ENCODE measurements around the gene PMEPA1. TPM values are rescaled to one million over a fixed set of nuclear protein-coding genes. Genes with fewer than 3 reads are reported as not detected.

The PMEPA1 gene
- total and polyA plus RNA-seq, 4 donors = 0.61 to 1.5 (median 1.1) TPM

- Histone ChIP-seq H3K36me3 (ENCODE audit: control insufficient read depth in 4 of 4, insufficient read depth in 3 of 4, low read depth in 1 of 4, low read length in 3 of 4) (no peaks in the 10 kb centered on the region), H3K27ac (ENCODE audit: low read depth in 1 of 2, low read length in 2 of 2) (no peak overlapping the region), H3K9me3 (ENCODE audit: control insufficient read depth in 4 of 4, low read length in 3 of 4) (no peaks in the 10 kb centered on the region), H3K27me3 (ENCODE audit: control insufficient read depth in 4 of 4, insufficient read depth in 4 of 4, low read length in 3 of 4) (peaks cover 0 to 3% (median 0%) of the 10 kb centered on the region in 4 donors), H3K4me1 (ENCODE audit: control insufficient read depth in 4 of 4, insufficient read depth in 4 of 4, low read length in 3 of 4) (no peaks in the 10 kb centered on the region), H3K9ac (ENCODE audit: low read depth in 1 of 2, low read length in 2 of 2) (no peak overlapping the region), H3K4me3 (ENCODE audit: low read depth in 1 of 3, low read length in 3 of 3) (no peak overlapping the region)
- WGBS = 92% methylated on average over 10 of the region's 10 CpGs
- TF ChIP-seq EGR1 (IDR thresholded peaks at IDR 0.05; ENCODE audit: low read depth in 2 of 2) (no peak), YY1 (IDR thresholded peaks at IDR 0.05) (no peak), RXRA (IDR thresholded peaks at IDR 0.05) (no peak), ZBTB33 (IDR thresholded peaks at IDR 0.05) (no peak), NR2F2 (IDR thresholded peaks at IDR 0.05) (no peak), TAF1 (conservative IDR thresholded peaks at IDR 0.05) (no peak), RAD21 (IDR thresholded peaks at IDR 0.05) (no peak), FOXA1 (IDR thresholded peaks at IDR 0.05) (no peak), ATF3 (IDR thresholded peaks at IDR 0.05) (no peak)
- TF ChIP-seq, protein P1, sequence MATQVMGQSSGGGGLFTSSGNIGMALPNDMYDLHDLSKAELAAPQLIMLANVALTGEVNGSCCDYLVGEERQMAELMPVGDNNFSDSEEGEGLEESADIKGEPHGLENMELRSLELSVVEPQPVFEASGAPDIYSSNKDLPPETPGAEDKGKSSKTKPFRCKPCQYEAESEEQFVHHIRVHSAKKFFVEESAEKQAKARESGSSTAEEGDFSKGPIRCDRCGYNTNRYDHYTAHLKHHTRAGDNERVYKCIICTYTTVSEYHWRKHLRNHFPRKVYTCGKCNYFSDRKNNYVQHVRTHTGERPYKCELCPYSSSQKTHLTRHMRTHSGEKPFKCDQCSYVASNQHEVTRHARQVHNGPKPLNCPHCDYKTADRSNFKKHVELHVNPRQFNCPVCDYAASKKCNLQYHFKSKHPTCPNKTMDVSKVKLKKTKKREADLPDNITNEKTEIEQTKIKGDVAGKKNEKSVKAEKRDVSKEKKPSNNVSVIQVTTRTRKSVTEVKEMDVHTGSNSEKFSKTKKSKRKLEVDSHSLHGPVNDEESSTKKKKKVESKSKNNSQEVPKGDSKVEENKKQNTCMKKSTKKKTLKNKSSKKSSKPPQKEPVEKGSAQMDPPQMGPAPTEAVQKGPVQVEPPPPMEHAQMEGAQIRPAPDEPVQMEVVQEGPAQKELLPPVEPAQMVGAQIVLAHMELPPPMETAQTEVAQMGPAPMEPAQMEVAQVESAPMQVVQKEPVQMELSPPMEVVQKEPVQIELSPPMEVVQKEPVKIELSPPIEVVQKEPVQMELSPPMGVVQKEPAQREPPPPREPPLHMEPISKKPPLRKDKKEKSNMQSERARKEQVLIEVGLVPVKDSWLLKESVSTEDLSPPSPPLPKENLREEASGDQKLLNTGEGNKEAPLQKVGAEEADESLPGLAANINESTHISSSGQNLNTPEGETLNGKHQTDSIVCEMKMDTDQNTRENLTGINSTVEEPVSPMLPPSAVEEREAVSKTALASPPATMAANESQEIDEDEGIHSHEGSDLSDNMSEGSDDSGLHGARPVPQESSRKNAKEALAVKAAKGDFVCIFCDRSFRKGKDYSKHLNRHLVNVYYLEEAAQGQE (IDR thresholded peaks at IDR 0.05) = no peak
- DNase-seq (ENCODE audit: low spot score) = no peak
These were observed 106.7 kb downstream of the PMEPA1 start for GRCh38 chr20:57603120-57603519.

DNA sequence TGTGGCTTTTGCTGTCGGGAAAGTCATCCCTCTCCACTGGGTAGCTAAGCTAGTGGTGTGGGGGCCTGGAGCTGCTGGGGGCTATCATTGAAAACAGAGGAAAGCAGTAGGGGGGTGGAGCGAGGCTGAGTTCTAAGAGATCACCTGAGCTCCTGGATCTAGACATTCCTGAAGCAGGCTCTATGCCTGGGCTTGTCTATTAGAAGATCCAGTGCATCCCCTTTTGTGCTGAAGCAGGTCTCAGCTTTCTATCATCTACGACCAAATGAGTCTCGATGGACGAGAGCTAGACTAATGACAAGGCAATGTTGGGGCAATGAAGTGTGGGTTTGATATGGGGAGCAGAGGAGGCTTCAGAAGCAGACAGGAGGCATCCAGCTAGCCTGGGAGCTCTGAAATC lies 108.1 kb downstream of the PMEPA1 start:
- no peak overlapping the region for H3K4me3 ChIP-seq (ENCODE audit: low read depth in 1 of 3, low read length in 3 of 3)
- peaks cover 0 to 3% (median 0%) of the 10 kb centered on the region in 4 donors for H3K27me3 ChIP-seq (ENCODE audit: control insufficient read depth in 4 of 4, insufficient read depth in 4 of 4, low read length in 3 of 4)
- WGBS = 95% methylated on average over 5 of the region's 5 CpGs
- H3K27ac ChIP-seq (ENCODE audit: low read depth in 1 of 2, low read length in 2 of 2) = no peak overlapping the region
- no peaks in the 10 kb centered on the region for H3K36me3 ChIP-seq (ENCODE audit: control insufficient read depth in 4 of 4, insufficient read depth in 3 of 4, low read depth in 1 of 4, low read length in 3 of 4)
- no peaks in the 10 kb centered on the region for H3K9me3 ChIP-seq (ENCODE audit: control insufficient read depth in 4 of 4, low read length in 3 of 4)
- no peak for DNase-seq (ENCODE audit: low spot score)
- TF ChIP-seq, protein P2, sequence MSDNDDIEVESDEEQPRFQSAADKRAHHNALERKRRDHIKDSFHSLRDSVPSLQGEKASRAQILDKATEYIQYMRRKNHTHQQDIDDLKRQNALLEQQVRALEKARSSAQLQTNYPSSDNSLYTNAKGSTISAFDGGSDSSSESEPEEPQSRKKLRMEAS (IDR thresholded peaks at IDR 0.05) = no peak
- TF ChIP-seq ATF3 (IDR thresholded peaks at IDR 0.05) (no peak), SP1 (IDR thresholded peaks at IDR 0.05) (no peak), EGR1 (IDR thresholded peaks at IDR 0.05; ENCODE audit: low read depth in 2 of 2) (no peak), JUND (IDR thresholded peaks at IDR 0.05) (no peak), FOXA2 (IDR thresholded peaks at IDR 0.05) (no peak), ZBTB33 (IDR thresholded peaks at IDR 0.05) (no peak), HNF4G (IDR thresholded peaks at IDR 0.05) (no peak), TAF1 (conservative IDR thresholded peaks at IDR 0.05) (no peak), RXRA (IDR thresholded peaks at IDR 0.05) (no peak), NR2F2 (IDR thresholded peaks at IDR 0.05) (no peak), CTCF (IDR thresholded peaks at IDR 0.05; ENCODE audit: low read depth, low read length, missing input control) (no peak), YY1 (IDR thresholded peaks at IDR 0.05) (no peak), HNF4A (conservative IDR thresholded peaks at IDR 0.05) (no peak), GABPA (IDR thresholded peaks at IDR 0.05 in 1 of 2, conservative IDR thresholded peaks at IDR 0.05 in 1 of 2) (no peak), RAD21 (IDR thresholded peaks at IDR 0.05) (no peak), FOXA1 (IDR thresholded peaks at IDR 0.05) (no peak)
- TF ChIP-seq, protein P1 (IDR thresholded peaks at IDR 0.05) = no peak
- peaks cover 0 to 2% (median 1%) of the 10 kb centered on the region in 4 donors for H3K4me1 ChIP-seq (ENCODE audit: control insufficient read depth in 4 of 4, insufficient read depth in 4 of 4, low read length in 3 of 4)
- no peak overlapping the region for H3K9ac ChIP-seq (ENCODE audit: low read depth in 1 of 2, low read length in 2 of 2)
